Tibial artery (tissue), 4 donors: ENCODE data around the gene INPP5D.
"Not testable (repeated sequence)": the region's sequence is repeated elsewhere in the genome, so short reads cannot be mapped to it uniquely, and the experiment has no call there.

Experiments used
- DNase-seq, 2 donors: peaks; one replicate each; pipeline ENCODE4 v3.0.0-alpha.2; 2019
- H3K27ac ChIP-seq, 2 donors: fragments of 200-600 bp; sonication (generic) in 1 of 2; 1 replicate in 1 of 2; 2 replicates in 1 of 2; pipeline ENCODE4 v1.5.1; 2018 to 2019; ENCODE audit warnings: mild to moderate bottlenecking in 1 of 2
- H3K27me3 ChIP-seq, 2 donors: fragments of 200-600 bp; sonication (generic) in 1 of 2; one replicate each; pipeline versions ENCODE4 v1.5.1 to v1.6.0; 2016 to 2019
- H3K36me3 ChIP-seq, 3 donors: fragments of 200-600 bp; sonication (generic) in 2 of 3; one replicate each; pipeline ENCODE4 v1.5.1; 2016 to 2019; ENCODE audit warnings: mild to moderate bottlenecking in 2 of 3
- H3K4me1 ChIP-seq, 4 donors: fragments of 200-600 bp; sonication (generic) in 2 of 4; 1 replicate in 3 of 4; 2 replicates in 1 of 4; pipeline ENCODE4 v1.5.1; 2016 to 2019
- H3K4me3 ChIP-seq, 2 donors: fragments of 200-600 bp; sonication (generic) in 1 of 2; 1 replicate in 1 of 2; 2 replicates in 1 of 2; pipeline ENCODE4 v1.5.1; 2018 to 2019; ENCODE audit warnings: mild to moderate bottlenecking in 2 of 2
- H3K9me3 ChIP-seq, 3 donors: fragments of 200-600 bp; sonication (generic) in 1 of 3; one replicate each; pipeline ENCODE4 v1.5.1; 2016 to 2019
- intact Hi-C: fragments of 100-400 bp; cut with DNase I; formaldehyde crosslinking; loops from one replicate; pipeline ENCODE4 v1.15.0; 2023; ENCODE audit warnings: low total_unique reads
- TF ChIP-seq, protein P1 (sequence below), 2 experiments: fragments of 200-600 bp in 1 of 2; fragments of 450-650 bp in 1 of 2; IDR thresholded peaks; one replicate each; pipeline ENCODE4 v1.5.1; 2017 to 2019; ENCODE audit warnings: antibody characterized with exemption in 2 of 2, mild to moderate bottlenecking in 1 of 2, moderate library complexity in 1 of 2

The INPP5D gene

GRCh38 chr2:233122541-233122940 is 62.4 kb downstream of the INPP5D start:
- H3K27me3 ChIP-seq: peaks cover 0 to 4% of the 10 kb centered on the region in 2 donors
- H3K27ac ChIP-seq: no peak overlapping the region
- no peaks in the 10 kb centered on the region for H3K36me3 ChIP-seq
- intact Hi-C loops: no loop called here
- no peaks in the 10 kb centered on the region for H3K4me1 ChIP-seq
- no peaks in the 10 kb centered on the region for H3K9me3 ChIP-seq
- TF ChIP-seq, protein P1, sequence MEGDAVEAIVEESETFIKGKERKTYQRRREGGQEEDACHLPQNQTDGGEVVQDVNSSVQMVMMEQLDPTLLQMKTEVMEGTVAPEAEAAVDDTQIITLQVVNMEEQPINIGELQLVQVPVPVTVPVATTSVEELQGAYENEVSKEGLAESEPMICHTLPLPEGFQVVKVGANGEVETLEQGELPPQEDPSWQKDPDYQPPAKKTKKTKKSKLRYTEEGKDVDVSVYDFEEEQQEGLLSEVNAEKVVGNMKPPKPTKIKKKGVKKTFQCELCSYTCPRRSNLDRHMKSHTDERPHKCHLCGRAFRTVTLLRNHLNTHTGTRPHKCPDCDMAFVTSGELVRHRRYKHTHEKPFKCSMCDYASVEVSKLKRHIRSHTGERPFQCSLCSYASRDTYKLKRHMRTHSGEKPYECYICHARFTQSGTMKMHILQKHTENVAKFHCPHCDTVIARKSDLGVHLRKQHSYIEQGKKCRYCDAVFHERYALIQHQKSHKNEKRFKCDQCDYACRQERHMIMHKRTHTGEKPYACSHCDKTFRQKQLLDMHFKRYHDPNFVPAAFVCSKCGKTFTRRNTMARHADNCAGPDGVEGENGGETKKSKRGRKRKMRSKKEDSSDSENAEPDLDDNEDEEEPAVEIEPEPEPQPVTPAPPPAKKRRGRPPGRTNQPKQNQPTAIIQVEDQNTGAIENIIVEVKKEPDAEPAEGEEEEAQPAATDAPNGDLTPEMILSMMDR (IDR thresholded peaks at IDR 0.05): no peak
- DNase-seq: no peak
- H3K4me3 ChIP-seq: no peak overlapping the region

GRCh38 chr2:233123576-233123975 is 63.4 kb downstream of the INPP5D start:
- H3K27ac ChIP-seq, intact Hi-C loops, H3K36me3 ChIP-seq, H3K27me3 ChIP-seq, H3K4me3 ChIP-seq, H3K9me3 ChIP-seq, DNase-seq, H3K4me1 ChIP-seq: not testable (repeated sequence)

DNA sequence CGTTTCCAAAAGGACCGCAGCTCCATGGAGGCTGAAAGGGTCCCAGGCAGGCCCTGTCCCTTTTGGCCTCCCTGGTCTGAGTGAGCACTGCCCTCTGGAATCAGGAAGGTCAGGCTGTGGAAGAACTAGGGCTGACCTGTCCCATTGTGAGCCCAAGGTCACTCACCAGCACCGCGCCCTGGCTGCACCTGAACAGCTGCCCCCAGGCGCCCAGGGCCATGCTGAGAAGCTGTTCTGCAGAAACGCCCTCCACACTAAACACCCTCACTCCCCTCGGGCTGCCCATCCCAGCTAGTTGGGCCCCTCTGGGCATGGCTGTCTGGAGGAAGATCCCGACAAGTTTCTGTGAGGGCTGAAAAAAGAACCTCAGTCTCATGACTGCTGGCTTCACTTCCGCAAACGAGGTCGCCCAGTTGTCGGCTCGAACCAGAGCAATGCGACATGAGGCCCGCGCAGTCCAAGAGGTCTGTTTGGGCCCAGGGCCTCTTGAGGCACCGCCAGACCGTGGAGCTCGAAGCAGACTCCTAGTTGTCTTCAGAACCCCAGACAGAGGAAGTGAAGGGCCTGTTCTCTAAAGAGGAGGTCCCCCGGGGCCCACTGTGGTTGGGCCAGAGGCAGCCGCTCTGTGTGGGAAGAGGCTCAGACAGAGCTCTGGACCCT is 64.4 kb downstream of the INPP5D start:
- peaks cover 0 to 8% of the 10 kb centered on the region in 2 donors for H3K27me3 ChIP-seq
- H3K27ac ChIP-seq: no peak overlapping the region
- peak in 1 of 2 donors; percentile 26 for DNase-seq
- intact Hi-C loops: no loop called here
- H3K4me1 ChIP-seq: no peaks in the 10 kb centered on the region
- TF ChIP-seq, protein P1 (IDR thresholded peaks at IDR 0.05): no peak
- H3K36me3 ChIP-seq: no peaks in the 10 kb centered on the region
- H3K4me3 ChIP-seq: no peak overlapping the region
- H3K9me3 ChIP-seq: no peaks in the 10 kb centered on the region

DNA sequence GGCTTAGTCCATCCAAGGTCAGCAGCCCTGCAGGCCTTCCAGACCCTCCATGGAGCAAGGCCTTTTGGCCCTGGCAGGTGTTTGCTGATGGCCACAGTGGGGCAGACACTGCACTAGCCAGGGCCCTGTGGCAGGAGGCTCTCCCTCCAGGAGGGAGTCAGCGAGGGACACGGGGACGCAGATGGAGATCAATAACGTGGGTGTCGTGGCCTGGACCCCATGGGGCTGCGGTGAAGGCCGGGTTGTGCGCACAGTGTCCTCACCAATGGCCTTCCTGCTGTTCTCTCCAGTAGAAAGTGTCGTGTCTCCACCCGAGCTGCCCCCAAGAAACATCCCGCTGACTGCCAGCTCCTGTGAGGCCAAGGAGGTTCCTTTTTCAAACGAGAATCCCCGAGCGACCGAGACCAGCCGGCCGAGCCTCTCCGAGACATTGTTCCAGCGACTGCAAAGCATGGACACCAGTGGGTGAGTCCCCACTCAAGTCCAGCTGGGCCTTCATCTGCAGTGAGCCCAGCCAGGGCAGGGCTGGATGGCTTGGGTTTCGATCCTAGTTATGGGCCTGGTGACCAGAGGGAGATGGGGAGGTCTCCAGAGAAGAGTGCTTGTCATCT is 65.4 kb downstream of the INPP5D start:
- Histone ChIP-seq H3K4me3 (no peak overlapping the region), H3K36me3 (no peaks in the 10 kb centered on the region), H3K27me3 (peaks cover 0 to 10% of the 10 kb centered on the region in 2 donors), H3K9me3 (no peaks in the 10 kb centered on the region), H3K27ac (no peak overlapping the region), H3K4me1 (no peaks in the 10 kb centered on the region)
- TF ChIP-seq, protein P1 (IDR thresholded peaks at IDR 0.05): no peak
- DNase-seq: no peak
- intact Hi-C loops: no loop called here

GRCh38 chr2:233129351-233129978 is 69.3 kb downstream of the INPP5D start:
- H3K4me3 ChIP-seq: no peak overlapping the region

More at GRCh38 chr2:233129351-233129978, 69.3 kb downstream of the INPP5D start:
- TF ChIP-seq, protein P1 (IDR thresholded peaks at IDR 0.05): no peak
- intact Hi-C loops: no loop called here
- peaks cover 0 to 21% of the 10 kb centered on the region in 2 donors for H3K27me3 ChIP-seq
- H3K4me1 ChIP-seq: no peaks in the 10 kb centered on the region
- DNase-seq: no peak
- H3K36me3 ChIP-seq: no peaks in the 10 kb centered on the region
- H3K27ac ChIP-seq: no peak overlapping the region
- H3K9me3 ChIP-seq: no peaks in the 10 kb centered on the region
